Endothelial cell (in vitro differentiated cells): ENCODE measurements around the gene PPP5C. TPM values are rescaled to one million over a fixed set of nuclear protein-coding genes. Genes with fewer than 3 reads are reported as not detected.
"Not testable (repeated sequence)": the region's sequence is repeated elsewhere in the genome, so short reads cannot be mapped to it uniquely, and the experiment has no call there.

ENCODE experiments used
- DNase-seq: peaks from one replicate; pipeline ENCODE4 v3.0.0; 2021; ENCODE audit warnings: low spot score
- H3K27ac Mint-ChIP-seq: one replicate; pipeline ENCODE4 v1.8.0; 2021; ENCODE audit warnings: mixed read lengths, inconsistent platforms; ENCODE audit not compliant: unreplicated experiment
- H3K27me3 Mint-ChIP-seq: one replicate; pipeline ENCODE4 v1.8.0; 2021; ENCODE audit warnings: mild to moderate bottlenecking, moderate library complexity, mixed read lengths, inconsistent platforms; ENCODE audit not compliant: unreplicated experiment
- H3K36me3 Mint-ChIP-seq: one replicate; pipeline ENCODE4 v1.8.0; 2021; ENCODE audit warnings: mild to moderate bottlenecking, low read depth, mixed read lengths, inconsistent platforms; ENCODE audit not compliant: unreplicated experiment
- H3K4me1 Mint-ChIP-seq: one replicate; pipeline ENCODE4 v1.8.0; 2021; ENCODE audit warnings: mild to moderate bottlenecking, mixed read lengths, inconsistent platforms; ENCODE audit not compliant: unreplicated experiment
- H3K4me3 Mint-ChIP-seq: one replicate; pipeline ENCODE4 v1.8.0; 2021; ENCODE audit warnings: mild to moderate bottlenecking, mixed read lengths, inconsistent platforms; ENCODE audit not compliant: unreplicated experiment
- H3K9me3 Mint-ChIP-seq: one replicate; pipeline ENCODE4 v1.8.0; 2021; ENCODE audit warnings: mixed read lengths, inconsistent platforms; ENCODE audit not compliant: unreplicated experiment
- CTCF ChIP-seq: fragments of 200-600 bp; sonication (generic); IDR thresholded peaks from one replicate; pipeline ENCODE4 v1.5.0; 2021; ENCODE audit warnings: antibody characterized with exemption; ENCODE audit not compliant: unreplicated experiment
- total RNA-seq: library from RNA; stranded (reverse); fragmentation: NEBNext Ultra II Directional; extraction: Animal tissue kit (Norgen Biotek cat#: 25700); gene quantifications from one replicate; pipeline ENCODE4 v1.2.1, GENCODE V29; 2021; ENCODE audit not compliant: unreplicated experiment

PPP5C gene
- total RNA-seq, 1 donor from 2014 or later, result 66.7 TPM

GRCh38 chr19:46373491-46374359 lies 26.8 kb downstream of the PPP5C start:
- no peak overlapping the region for H3K4me3 Mint-ChIP-seq

GRCh38 chr19:46374536-46375475 lies 27.9 kb downstream of the PPP5C start:
- Mint-ChIP-seq H3K4me1 (peaks cover 29% of the 10 kb centered on the region), H3K4me3 (no peak overlapping the region), H3K9me3 (no peaks in the 10 kb centered on the region), H3K27me3 (peaks cover 5% of the 10 kb centered on the region), H3K27ac (no peak overlapping the region), H3K36me3 (peaks cover 22% of the 10 kb centered on the region)
- DNase-seq, result no peak
- TF ChIP-seq CTCF, result no peak

More at GRCh38 chr19:46373491-46374359, 26.8 kb downstream of the PPP5C start:
- peaks cover 5% of the 10 kb centered on the region for H3K27me3 Mint-ChIP-seq
- no peak for TF ChIP-seq CTCF
- H3K36me3 Mint-ChIP-seq, result peaks cover 21% of the 10 kb centered on the region
- H3K4me1 Mint-ChIP-seq, result peaks cover 29% of the 10 kb centered on the region
- H3K27ac Mint-ChIP-seq, result peak overlapping the region; percentile 87
- DNase-seq, result no peak
- H3K9me3 Mint-ChIP-seq, result no peaks in the 10 kb centered on the region

- not testable (repeated sequence) for H3K27me3 Mint-ChIP-seq, DNase-seq, H3K9me3 Mint-ChIP-seq, H3K4me3 Mint-ChIP-seq, H3K27ac Mint-ChIP-seq
- Mint-ChIP-seq H3K36me3 (peaks cover 26% of the 10 kb centered on the region), H3K4me1 (peaks cover 29% of the 10 kb centered on the region)
Measured at GRCh38 chr19:46375476-46376067, 28.7 kb downstream of the PPP5C start.

- H3K27ac Mint-ChIP-seq, result no peak overlapping the region
- H3K4me1 Mint-ChIP-seq, result peaks cover 23% of the 10 kb centered on the region
- TF ChIP-seq CTCF, result no peak
- peaks cover 26% of the 10 kb centered on the region for H3K36me3 Mint-ChIP-seq
- no peaks in the 10 kb centered on the region for H3K9me3 Mint-ChIP-seq
- no peak for DNase-seq
- H3K27me3 Mint-ChIP-seq, result peaks cover 5% of the 10 kb centered on the region
- no peak overlapping the region for H3K4me3 Mint-ChIP-seq
Measured at GRCh38 chr19:46376241-46377153, 29.6 kb downstream of the PPP5C start.
